DMS114 treated with DMSO at 0.1 percent for 48 hours (cell line): Measurements from ENCODE around the gene CST9.
"Not testable (repeated sequence)": the region's sequence is repeated elsewhere in the genome, so short reads cannot be mapped to it uniquely, and the experiment has no call there.

Experiments
- DNase-seq: peaks from one replicate; lab custom pipeline; 2025; ENCODE audit not compliant: unreplicated experiment; lab: John Stamatoyannopoulos, UW

Gene CST9

GRCh38 chr20:23624324-23624691 is 18.6 kb upstream of the CST9 start:
- DNase-seq = no peak

- no peak for DNase-seq
Observed at GRCh38 chr20:23623666-23624323, 18.1 kb upstream of the CST9 start.

- no peak for DNase-seq
Observed at GRCh38 chr20:23622839-23623343, 17.2 kb upstream of the CST9 start.

GRCh38 chr20:23622401-23622800 is 16.7 kb upstream of the CST9 start:
- DNase-seq = not testable (repeated sequence)

GRCh38 chr20:23620670-23621386 is 15.1 kb upstream of the CST9 start:
- DNase-seq = not testable (repeated sequence)

- no peak for DNase-seq
Observed at GRCh38 chr20:23614163-23614562, 8.4 kb upstream of the CST9 start.

- no peak for DNase-seq
Observed at GRCh38 chr20:23613676-23614075, 8.0 kb upstream of the CST9 start.

- DNase-seq = no peak
Observed at GRCh38 chr20:23612396-23612795, 6.7 kb upstream of the CST9 start.

- no peak for DNase-seq
Observed at GRCh38 chr20:23609486-23610109, 3.9 kb upstream of the CST9 start.

- DNase-seq = no peak
Observed at GRCh38 chr20:23608251-23608846, 2.6 kb upstream of the CST9 start.

GRCh38 chr20:23607497-23608245 is 2.0 kb upstream of the CST9 start:
- no peak for DNase-seq

GRCh38 chr20:23606652-23607049 is 934 bp upstream of the CST9 start:
- peak; percentile 25 for DNase-seq

GRCh38 chr20:23604306-23604705 is 1.4 kb downstream of the CST9 start:
- no peak for DNase-seq

GRCh38 chr20:23603321-23603720 is 2.4 kb downstream of the CST9 start:
- DNase-seq = no peak

GRCh38 chr20:23602699-23603098 is 3.0 kb downstream of the CST9 start:
- no peak for DNase-seq

GRCh38 chr20:23602241-23602640 is 3.5 kb downstream of the CST9 start:
- no peak for DNase-seq

- DNase-seq = no peak
Observed at GRCh38 chr20:23601715-23602114, 4.0 kb downstream of the CST9 start.

- no peak for DNase-seq
Observed at GRCh38 chr20:23598481-23598880, 7.2 kb downstream of the CST9 start.

GRCh38 chr20:23596579-23597250 is 9.0 kb downstream of the CST9 start:
- no peak for DNase-seq

- DNase-seq = no peak
Observed at GRCh38 chr20:23595941-23596340, 9.8 kb downstream of the CST9 start.
